DMS114 treated with DMSO at 0.1 percent for 48 hours (cell line): ENCODE data around the gene ZNF697.
"Not testable (repeated sequence)": the region's sequence is repeated elsewhere in the genome, so short reads cannot be mapped to it uniquely, and the experiment has no call there.

Source experiments
- DNase-seq: peaks from one replicate; lab custom pipeline; 2025; ENCODE audit not compliant: unreplicated experiment; lab: John Stamatoyannopoulos, UW

The ZNF697 gene

DNA sequence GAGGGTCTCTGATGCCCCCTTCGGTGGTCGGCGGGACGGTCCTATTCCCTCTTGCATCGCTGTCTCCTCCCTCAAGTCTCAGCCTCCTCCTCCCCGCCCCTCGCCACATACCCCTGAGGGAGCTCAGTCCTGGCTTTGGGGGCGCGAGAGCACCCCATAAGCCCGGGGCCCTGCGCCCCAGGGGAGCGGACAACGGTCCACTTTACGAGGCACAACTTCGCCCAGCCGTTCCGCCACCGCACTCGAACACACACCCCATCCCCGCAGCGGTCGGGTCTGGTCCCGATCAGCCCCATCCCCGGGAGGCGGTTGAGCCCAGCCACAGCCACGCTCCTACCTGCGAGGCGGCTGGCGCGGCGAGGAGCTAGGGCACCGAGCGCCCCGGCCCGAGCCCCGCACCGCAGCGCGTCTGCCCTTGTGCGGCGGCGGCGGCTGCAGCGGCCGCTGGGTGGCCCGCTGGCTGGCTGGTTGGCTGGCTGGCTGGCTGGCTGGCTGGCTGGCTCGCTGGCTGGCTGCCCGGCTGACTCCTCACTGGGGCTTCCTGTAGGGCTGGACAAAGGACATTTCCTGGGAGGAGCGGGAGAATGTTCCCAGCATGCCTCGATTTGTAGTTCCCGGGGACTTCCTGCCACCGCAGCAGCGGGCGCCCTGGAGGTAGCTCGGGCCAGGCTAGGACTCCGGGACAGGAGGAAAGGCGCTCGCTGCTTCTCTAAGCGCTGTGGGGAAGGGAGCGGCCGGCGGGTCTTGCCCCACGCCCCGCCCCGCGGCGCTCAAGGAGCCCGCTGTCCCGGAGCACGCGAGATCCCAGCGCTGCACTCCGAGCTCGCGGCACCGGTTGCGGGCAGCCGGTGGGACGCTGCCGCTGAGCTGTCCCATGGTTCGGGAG, at the start of gene ZNF697:
Gene ZNF697 (minus strand): TSS at position 533 of the 886 bp plus-strand sequence. CDS start 22,166 bp downstream, outside the sequence.
- peak; percentile 91 for DNase-seq

DNA sequence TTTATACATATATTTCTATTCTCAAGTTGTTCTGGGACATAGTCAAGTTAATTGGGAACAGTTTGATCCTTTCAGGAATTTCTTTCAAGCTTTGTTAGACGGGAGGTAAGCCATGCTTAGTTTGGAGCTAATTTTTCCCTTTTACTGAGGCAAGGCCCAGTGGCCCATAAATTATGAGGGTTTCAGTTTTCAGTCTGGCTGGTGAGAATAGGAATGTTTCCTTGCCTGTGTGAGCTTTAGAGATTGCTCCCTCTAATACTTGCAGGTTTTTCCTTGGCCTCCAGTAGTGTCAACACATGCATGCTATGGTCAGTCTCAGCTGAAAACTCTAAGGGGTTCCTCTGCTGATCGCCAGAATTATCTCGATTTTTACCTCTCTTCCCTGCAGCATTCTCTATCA, 49.5 kb upstream of the ZNF697 start:
- no peak for DNase-seq

DNA sequence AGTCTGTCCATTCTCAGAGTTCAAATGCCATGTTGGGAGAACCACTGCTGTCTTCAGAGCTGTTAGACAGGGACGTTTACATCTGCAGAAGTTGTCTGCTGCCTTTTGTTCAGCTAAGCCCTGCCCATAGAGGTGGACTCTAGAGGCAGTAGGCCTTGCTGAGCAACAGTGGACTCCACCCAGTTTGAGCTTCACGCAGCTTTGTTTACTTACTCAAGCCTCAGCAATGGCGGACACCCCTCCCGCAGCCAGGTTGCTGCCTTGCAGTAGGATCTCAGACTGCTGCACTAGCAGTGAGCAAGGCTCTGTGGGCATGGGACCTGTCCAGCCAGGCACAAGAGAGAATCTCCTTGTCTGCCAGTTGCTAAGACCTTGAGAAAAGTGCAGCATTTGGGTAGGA, 48.8 kb upstream of the ZNF697 start:
- not testable (repeated sequence) for DNase-seq

DNA sequence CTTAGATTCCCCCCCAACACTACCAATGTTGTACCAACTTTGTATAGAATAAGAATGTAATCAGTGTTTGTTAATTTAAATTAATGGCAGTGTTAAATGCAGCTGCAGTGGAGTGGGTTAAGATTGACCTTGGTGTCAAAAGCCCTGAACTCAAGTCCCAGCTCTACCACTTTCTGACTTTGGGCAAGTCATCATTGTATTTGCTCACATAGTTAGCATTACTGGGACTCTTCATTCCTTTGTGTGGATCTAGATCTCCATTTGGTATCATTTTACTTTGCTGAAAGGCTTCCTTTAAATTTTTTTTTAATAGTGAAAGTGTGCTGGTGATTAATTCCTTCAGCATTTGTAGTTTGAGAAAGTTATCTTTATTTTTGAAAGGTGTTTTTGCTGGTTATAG, 41.4 kb upstream of the ZNF697 start:
- no peak for DNase-seq

DNA sequence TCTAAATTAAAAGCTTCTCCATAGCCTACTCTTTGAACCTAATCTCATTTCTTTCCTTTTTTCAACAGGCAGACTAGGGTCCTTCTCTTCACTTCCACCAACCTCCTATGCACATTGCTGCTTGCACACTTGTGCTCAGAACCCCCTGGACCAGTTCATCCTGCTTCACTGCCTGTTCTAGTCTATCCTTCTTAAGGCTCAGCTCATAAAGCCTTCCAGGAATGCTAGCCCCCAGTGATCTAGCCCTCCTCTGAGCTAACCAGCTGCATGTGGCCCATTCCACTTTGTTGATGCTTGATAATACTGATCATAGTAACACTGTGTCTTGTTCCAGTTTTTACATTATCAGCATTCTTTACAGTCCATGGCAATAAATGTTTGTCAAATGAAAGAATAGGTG, 40.7 kb upstream of the ZNF697 start:
- no peak for DNase-seq

DNA sequence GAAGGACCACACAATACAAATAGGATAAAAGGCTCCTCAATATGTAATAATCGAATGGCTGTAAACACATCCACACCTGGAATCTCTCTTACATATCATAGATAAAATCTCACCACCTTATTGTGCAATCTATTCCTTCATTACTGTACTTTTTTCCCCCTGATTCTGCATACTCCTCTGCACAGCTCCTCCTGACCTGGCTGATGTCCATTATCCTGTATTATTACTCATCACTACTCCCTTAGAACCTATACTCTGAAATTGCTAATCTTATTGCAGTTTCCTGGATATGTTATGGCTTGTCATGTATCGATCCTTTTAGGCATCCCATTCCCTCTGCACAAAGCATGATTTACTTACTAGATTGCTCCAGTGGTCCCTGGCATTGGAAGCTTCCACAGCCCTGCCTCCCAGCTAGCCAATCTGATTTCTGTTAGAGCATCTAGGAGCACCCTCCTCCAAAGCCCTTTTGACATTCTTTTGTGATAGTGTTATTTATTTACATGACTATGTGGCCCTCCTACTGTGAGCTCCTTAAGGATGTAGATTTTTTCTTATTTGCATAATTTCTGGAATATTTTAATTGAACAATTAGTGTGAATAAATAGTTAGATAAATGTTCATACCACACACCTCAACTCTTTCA, 39.5 kb upstream of the ZNF697 start:
- DNase-seq, result no peak

DNA sequence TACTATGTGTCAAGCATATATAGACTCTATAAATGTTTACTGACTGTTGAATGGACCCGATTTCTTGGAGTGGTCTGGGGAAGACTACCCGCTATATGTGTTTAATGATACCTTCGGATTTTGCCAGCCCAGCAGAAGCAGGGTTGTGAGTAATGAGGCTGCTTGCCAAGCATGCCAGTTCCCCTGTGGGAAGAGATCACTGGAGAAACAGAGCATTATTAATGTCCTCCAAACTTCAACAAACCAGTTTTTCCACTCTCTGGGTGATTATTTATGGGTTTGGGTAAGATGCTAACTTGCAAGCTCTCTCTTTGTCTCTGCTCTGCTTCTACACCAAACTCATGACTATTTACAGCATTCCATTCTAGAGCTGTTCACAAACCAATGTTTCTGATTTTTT, 38.6 kb upstream of the ZNF697 start:
- no peak for DNase-seq

DNA sequence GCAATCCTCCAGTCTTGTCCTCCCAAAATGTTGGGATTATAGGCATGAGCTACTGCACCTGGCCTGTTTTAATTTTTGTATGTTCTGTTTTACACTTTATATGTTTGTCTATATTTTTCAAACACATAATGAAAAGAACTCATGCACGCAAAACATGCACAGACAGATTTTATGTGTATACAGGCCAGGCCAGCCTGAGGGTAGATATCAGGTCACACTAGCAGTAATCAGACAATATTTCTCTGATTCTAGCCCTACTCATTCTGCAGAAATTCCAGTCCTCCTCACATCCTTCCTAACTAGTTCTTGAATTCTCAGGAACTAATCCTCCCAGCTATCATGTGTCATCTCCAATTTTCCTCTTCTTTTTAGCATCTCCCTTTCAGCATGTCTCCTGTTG, 35.8 kb upstream of the ZNF697 start:
- no peak for DNase-seq

DNA sequence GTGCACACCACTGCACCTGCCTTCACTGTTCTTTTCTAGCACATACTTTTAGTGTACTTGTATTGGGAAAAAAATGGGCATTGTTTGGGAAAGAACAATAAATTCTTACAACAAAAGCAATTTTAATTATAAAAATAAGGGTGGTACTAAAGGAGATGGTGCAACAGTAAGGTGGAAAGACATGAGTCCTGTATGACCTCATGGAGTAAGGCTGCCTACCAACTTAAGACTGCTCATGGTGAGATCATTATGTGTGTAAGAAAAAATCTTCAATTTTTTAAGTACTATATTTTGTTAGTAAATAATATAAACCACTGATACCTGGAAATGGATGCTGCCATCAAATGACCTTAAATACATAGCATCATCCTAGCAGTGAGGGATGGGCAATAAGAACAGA, 34.1 kb upstream of the ZNF697 start:
- DNase-seq, result no peak

DNA sequence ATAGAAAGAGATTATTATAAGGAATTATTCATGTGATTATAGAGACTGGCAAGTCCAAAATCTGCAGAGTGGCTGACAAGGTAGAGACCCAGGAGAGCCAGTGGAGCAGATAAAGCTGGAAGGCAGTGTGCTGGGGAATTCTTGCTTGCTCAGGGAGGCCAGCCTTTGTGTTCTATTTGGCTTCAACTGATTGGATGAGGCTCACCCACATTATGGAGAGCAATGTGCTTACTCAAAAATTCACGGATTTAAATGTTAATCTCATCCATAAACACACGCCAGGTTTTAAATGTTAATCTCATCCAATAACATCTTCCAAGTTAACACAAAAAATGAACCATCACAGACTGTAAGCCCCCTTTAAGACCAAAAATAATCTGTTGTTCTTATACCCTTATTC, 33.5 kb upstream of the ZNF697 start:
- no peak for DNase-seq

DNA sequence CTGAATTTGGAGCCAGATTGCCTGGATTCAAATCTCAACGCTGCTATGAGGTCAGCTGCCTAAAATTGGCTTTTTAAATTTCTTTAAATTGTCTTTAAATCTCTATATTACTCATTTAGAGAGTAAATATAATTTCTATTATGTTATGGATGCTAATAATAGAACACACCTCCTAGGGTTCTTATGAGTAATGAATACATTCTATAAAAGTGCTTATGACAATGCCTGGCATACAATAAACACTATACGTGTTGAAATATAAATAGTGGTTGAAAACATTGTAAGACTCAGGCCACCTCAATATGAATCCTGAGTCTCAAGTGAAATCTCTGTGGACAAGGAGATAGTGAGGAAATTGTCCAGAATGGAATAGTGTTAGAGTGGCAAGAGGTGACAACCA, 32.7 kb upstream of the ZNF697 start:
- DNase-seq, result no peak

DNA sequence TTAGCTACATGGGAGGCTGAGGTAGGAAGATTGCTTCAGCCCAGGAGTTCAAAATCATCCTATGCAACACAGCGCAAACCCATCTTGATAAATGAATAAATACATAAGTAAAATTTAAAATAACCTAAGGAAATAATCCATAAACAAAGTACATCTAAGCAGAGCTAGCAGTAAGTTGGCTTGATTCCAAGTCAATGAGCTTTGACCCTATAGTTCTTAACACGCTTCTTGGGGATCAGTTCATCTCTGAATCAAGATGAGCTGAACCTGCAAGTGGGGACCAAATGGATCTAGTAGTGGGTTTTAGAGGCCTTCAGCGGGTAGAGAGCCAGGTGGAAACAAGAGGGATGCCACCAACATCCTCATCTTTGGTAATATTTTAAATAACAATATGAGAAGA, 32.1 kb upstream of the ZNF697 start:
- no peak for DNase-seq

DNA sequence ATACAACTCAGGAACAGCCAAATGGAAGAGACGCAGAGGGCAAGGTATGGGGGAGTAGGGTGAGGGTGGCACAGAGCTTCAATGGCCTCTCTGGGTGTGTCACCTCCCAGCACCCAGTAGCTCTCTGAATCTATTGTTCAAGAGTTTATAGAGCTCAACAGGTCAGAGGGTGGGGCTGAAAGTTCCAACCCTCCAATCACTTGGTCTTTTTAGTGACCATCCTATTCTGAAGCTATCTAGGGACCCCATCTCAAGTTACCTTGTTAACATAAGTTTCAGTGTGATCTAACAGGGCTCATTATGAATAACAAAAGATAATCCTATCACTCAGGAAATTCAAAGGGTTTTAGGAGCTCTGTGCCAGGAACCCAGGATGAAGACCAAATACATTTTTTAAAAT, 31.2 kb upstream of the ZNF697 start:
- DNase-seq, result no peak

DNA sequence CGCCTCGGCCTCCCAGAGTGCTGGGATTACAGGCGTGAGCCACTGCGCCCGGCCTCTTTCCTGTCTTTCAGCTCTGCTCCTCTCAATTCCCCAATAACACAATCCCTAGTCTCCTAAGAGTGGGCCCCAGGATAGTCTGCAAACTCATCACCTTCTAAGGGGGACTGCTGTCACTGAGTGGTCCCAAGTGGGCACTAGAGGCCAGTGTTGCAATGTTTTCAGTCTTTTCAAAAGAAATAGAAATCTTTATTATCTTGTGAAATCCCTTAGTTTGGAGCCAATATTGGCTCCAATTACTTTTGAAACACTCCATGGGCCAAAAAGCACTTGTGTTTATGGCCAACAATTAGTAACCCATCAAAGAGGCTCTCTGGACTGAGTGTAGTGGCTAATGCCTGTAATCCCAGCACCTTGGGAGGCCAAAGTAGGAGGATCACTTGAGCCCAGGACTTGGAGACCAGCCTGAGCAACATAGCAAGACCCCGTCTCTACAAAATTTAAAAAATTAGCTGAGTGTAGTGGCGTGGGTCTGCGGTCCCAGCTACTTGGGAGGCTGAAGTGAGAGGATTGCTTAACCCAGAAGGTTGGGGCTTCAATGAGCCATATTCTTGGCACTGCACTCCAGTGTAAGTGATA, 28.6 kb upstream of the ZNF697 start:
- no peak for DNase-seq

DNA sequence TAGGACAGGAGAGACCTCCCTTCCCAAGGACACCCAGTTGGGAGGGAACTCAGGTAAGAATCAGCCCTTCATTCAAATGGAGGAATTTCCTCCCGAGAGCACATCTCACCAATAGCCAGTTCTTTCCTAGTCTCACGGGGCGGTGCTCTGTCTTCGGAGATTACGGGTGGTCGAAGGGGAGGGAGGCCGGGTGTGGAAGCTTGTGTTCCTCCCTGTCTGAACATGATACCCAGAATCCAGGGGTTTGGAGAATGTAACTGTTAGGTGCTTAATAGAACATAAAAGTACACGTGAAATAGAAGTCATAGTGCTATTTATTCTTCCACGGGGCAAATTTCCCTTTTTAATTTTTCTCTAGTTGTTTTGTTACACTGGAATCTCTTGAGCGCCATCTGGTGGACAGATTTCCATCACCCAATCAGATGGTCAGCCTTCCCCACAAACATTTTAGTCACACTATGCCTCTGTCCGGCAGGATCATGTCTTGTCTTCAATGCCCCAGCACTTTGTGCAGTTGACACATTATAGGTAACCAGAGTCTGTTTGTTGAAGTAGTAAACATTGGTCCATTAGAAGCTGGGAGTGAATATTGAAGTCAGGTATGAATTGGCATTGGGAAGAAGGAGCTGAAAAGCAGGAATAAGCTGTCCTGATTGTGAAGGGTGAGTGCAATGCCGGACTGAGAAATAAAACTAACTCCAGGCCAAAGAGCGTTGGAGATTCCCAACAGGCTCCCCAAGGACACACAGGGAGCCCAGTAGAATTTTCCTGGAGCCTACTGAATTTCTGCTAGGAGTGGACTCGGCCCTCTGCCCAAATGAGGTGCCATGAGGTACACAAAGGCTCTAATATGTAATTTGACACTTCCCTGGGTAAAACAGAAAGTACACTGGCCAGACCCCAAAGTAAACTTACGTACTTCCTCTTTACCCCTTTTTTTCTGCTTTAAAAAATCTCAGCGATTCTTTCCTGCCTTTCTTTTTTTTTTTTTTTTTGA, 27.6 kb upstream of the ZNF697 start:
- DNase-seq, result peak; percentile 83

DNA sequence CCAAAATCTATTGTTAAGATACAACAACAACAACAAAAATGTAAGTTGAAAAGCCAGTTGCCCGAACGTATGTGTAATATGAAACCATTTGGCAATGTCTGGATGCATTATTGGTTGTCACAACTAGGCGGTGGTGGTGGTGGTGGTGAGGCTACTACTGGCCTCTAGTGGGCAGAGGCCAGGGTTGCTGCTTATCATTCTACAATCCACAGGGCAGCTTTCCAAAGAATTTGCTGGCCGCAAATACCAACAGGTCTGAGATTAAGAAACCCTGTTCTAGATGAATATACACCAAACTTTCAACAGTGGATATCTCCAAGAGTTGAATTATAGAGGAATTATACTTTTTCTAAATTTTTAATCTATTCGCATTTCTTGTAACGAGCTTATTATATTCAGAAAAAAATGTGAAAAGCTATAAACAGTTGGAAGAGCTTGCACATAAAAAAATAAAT, 26.8 kb upstream of the ZNF697 start:
- no peak for DNase-seq

DNA sequence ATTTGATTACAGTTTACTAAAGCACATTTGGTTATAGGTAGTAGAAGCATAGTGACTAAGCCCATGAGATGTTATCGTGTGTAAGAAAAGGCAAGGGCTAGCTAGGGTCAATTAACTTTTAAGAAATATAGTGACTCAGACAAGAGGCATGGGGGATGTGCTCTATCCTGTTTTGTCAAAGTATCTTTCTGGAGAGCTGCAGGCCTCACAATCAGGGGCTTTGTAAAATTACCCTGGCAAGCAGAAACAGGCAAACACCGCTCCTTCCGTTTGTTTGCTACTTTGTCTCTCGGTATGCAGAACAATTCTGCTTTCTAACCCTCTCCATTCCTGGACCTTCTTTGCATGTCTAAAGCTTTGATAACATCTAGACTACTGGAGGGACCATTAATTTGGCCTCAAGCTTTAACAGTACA, 26.1 kb upstream of the ZNF697 start:
- no peak for DNase-seq

DNA sequence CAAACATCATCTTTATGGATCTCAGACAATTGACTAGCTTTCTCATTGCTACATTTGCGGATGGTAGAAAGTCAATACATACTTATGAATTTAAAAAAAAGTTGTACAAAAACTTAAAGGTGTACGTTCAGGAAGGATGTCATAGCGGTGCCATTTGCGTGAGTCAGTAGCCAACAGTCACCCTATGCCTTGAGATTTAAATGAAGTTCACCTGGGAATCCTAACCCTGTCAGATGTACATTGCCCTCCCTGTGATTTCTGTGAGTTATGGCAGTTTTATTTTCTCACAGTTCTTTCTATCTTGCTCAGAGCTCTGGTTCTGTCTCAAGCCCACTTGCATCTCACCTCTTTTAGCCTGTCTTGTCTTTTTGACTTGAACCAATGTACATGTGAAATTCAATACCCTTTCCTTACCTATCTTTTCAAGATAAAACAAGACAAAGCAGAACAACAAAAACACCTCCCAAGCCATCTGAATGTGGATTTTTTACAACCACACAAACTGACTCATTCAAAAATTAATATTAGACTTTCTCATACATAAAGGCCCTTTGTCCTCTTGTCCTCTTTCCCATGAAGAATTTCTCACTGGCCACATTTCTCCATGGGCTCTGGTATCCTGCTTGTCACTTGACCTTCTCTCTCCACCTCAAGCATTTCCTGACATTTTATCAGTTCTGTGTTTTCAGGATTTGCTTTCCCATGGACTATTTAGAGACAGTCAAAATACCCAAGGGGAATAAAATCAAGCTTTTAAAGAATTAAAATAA, 25.3 kb upstream of the ZNF697 start:
- no peak for DNase-seq

DNA sequence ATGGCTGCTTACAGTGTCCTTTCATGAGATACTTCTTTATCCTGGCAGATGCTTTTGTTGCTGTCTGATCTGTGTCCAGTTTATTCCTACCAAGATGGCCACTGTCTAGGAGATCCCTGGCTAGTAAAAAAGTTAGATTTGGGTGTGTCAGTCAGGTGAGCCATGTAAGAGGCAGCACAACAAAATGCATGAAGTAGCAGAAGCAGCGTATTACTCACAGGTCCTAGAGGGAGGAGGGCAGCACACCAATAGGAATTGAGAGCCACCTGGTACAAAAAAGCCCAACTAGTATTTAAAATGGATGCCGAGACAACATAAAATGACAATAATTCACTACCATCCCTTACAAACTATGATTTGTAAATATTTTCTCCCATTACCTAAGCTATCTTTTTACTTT, 22.8 kb upstream of the ZNF697 start:
- DNase-seq, result no peak

DNA sequence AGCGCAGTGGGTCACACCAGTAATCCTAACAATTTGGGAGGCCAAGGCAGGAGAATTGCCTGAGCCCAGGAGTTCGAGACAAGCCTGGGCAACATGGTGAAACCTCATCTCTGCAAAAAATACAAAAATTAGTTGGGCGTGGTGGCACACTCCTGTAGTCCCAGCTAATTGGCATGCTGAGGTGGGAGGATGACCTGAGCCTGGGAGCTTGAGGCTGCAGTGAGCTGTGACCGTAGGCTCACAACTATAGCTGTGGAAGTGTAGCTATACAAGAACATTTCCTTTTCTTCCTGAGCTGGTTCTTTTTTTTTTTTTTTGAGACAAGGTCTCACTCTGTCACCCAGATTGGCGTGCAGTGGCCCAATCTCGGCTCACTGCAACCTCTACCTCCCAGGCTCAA, 19.1 kb upstream of the ZNF697 start:
- no peak for DNase-seq
